Uterus (tissue), 4 donors: ENCODE results near the gene SLC4A1. TPM values are rescaled to one million over a fixed set of nuclear protein-coding genes. Genes with fewer than 3 reads are reported as not detected.

ENCODE experiments used
- DNase-seq, 2 donors: peaks; one replicate each; pipeline ENCODE4 v3.0.0-alpha.2; 2019 to 2020
- H3K27ac ChIP-seq, 2 donors: fragments of 200-600 bp; sonication (generic); 1 replicate in 1 of 2; 2 replicates in 1 of 2; pipeline ENCODE4 v1.5.1; 2016 to 2018
- H3K27me3 ChIP-seq, 2 donors: fragments of 200-600 bp; sonication (generic); one replicate each; pipeline ENCODE4 v1.5.1; 2018 to 2019; ENCODE audit warnings: control low read depth in 1 of 2
- H3K36me3 ChIP-seq, 2 donors: fragments of 200-600 bp; sonication (generic); one replicate each; pipeline ENCODE4 v1.5.1; 2019; ENCODE audit warnings: control low read depth in 1 of 2
- H3K4me1 ChIP-seq, 2 donors: fragments of 200-600 bp; sonication (generic); one replicate each; pipeline ENCODE4 v1.5.1; 2018 to 2019; ENCODE audit warnings: control low read depth in 1 of 2
- H3K4me3 ChIP-seq, 2 donors: fragments of 200-600 bp; sonication (generic); 1 replicate in 1 of 2; 2 replicates in 1 of 2; pipeline ENCODE4 v1.5.1; 2018 to 2019; ENCODE audit warnings: mild to moderate bottlenecking in 1 of 2
- H3K9me3 ChIP-seq, 2 donors: fragments of 200-600 bp; sonication (generic); one replicate each; pipeline ENCODE4 v1.5.1; 2019; ENCODE audit warnings: control low read depth in 1 of 2
- CTCF ChIP-seq, 4 experiments: fragments of 200-600 bp in 2 of 4; fragments of 450-650 bp in 2 of 4; sonication (generic) in 2 of 4; IDR thresholded peaks; one replicate each; pipeline ENCODE4 v1.5.1; 2016 to 2019; ENCODE audit warnings: antibody characterized with exemption in 4 of 4, mild to moderate bottlenecking in 2 of 4, moderate library complexity in 1 of 4
- POLR2A ChIP-seq, 2 donors: fragments of 450-650 bp; IDR thresholded peaks; one replicate each; pipeline ENCODE4 v1.6.1; 2016; ENCODE audit warnings: antibody characterized with exemption in 2 of 2, mild to moderate bottlenecking in 1 of 2, moderate library complexity in 1 of 2
- intact Hi-C: fragments of 100-400 bp; cut with DNase I; formaldehyde crosslinking; loops from one replicate; pipeline ENCODE4 v1.15.1; 2023; ENCODE audit warnings: low total_unique reads
- total RNA-seq, 4 donors: library from RNA; depleted of rRNA in 3 of 4; stranded (reverse); fragments of >200 nt in 3 of 4; gene quantifications; one replicate each; pipeline versions ENCODE4 v1.1.0 to v1.2.4, GENCODE V29; 2014 to 2023
- donor health status: DM: yes; HTN: yes; CAD: no.

SLC4A1 gene
- total RNA-seq, 4 donors from 2014 or later: 8.4 TPM; not detected in 3

DNA sequence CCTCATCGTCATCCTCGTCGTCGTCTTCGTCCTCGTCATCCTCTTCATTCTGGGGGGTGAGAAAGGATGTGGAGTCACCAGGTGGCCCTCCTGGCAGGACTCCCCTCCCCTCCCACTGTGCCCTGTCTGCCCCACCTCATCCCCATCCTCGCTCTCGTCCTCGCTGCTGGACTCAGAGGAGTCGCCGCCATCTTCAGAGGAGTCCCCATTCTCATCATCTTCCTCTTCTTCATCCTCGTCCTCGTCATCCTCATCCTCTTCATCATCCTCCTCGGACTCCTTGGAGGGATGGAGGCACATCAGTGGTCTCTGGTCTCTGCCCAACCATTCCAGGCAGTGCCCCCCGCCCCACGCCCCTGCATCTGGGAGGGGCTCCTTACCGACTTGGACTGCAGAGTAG lies 60.6 kb downstream of the SLC4A1 start:
- peaks cover 0 to 14% of the 10 kb centered on the region in 2 donors for H3K4me1 ChIP-seq

GRCh38 chr17:44206825-44207155 lies 61.1 kb downstream of the SLC4A1 start:
- intact Hi-C loops: no loop called here
- H3K4me1 ChIP-seq: peaks cover 0 to 14% of the 10 kb centered on the region in 2 donors
- H3K4me3 ChIP-seq: no peak overlapping the region
- no peaks in the 10 kb centered on the region for H3K36me3 ChIP-seq
- no peaks in the 10 kb centered on the region for H3K9me3 ChIP-seq
- no peak for TF ChIP-seq POLR2A (IDR thresholded peaks at IDR 0.05)
- no peak for TF ChIP-seq CTCF (IDR thresholded peaks at IDR 0.05)
- H3K27me3 ChIP-seq: no peaks in the 10 kb centered on the region
- no peak overlapping the region for H3K27ac ChIP-seq
- DNase-seq: no peak

More for the DNA sequence above, 60.6 kb downstream of the SLC4A1 start:
- H3K9me3 ChIP-seq: no peaks in the 10 kb centered on the region
- H3K27me3 ChIP-seq: no peaks in the 10 kb centered on the region
- TF ChIP-seq CTCF (IDR thresholded peaks at IDR 0.05) (no peak), POLR2A (IDR thresholded peaks at IDR 0.05) (no peak)
- no peak for DNase-seq
- no peaks in the 10 kb centered on the region for H3K36me3 ChIP-seq
- H3K4me3 ChIP-seq: no peak overlapping the region
- intact Hi-C loops: no loop called here
- no peak overlapping the region for H3K27ac ChIP-seq

GRCh38 chr17:44205962-44206824 lies 61.7 kb downstream of the SLC4A1 start:
- Histone ChIP-seq H3K4me1 (peaks cover 0 to 12% of the 10 kb centered on the region in 2 donors), H3K27me3 (no peaks in the 10 kb centered on the region), H3K27ac (no peak overlapping the region), H3K36me3 (no peaks in the 10 kb centered on the region), H3K9me3 (no peaks in the 10 kb centered on the region), H3K4me3 (no peak overlapping the region)
- no peak for DNase-seq
- no peak for TF ChIP-seq CTCF (IDR thresholded peaks at IDR 0.05)
- TF ChIP-seq POLR2A (IDR thresholded peaks at IDR 0.05): no peak
- intact Hi-C loops: no loop called here

GRCh38 chr17:44204441-44204882 lies 63.5 kb downstream of the SLC4A1 start:
- no peak for TF ChIP-seq POLR2A (IDR thresholded peaks at IDR 0.05)
- TF ChIP-seq CTCF (IDR thresholded peaks at IDR 0.05): no peak
- DNase-seq: no peak
- Histone ChIP-seq H3K4me1 (peaks cover 0 to 6% of the 10 kb centered on the region in 2 donors), H3K27me3 (no peaks in the 10 kb centered on the region), H3K36me3 (no peaks in the 10 kb centered on the region), H3K4me3 (no peak overlapping the region), H3K9me3 (no peaks in the 10 kb centered on the region), H3K27ac (no peak overlapping the region)
- intact Hi-C loops: no loop called here

DNA sequence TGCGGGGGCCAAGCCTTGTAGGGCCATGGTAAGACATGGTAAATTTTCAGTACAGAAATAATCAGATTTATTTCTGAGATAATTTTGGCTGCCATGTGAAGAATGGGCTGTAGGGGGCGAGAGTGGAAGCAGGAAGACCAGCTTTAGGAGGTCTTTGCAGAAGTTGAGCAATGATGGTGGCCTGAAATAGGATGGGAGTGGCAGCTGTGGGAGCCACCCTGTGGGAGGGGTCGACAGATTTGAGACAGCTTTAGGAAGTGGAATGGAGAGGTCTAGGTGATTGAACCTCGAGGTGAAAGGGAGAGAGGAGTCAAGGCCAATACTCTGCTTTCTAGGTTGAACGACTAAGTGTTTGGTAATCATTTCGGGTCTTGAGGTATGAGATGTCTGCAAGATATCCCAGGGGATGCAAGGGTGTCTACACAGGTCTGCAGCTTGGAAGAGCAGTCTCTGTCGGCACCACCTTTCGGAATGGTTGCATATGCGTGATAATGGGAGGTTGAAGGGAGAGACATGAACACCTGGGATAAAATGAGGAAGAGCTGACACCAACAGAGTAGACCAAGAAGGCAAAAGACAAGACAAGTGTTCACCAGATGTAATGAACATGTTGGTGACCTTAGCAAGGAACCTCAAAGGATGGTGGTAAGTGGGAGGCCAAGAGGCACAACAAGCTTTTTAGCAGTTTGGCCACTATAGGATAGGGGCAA lies 64.0 kb downstream of the SLC4A1 start:
- H3K4me1 ChIP-seq: peaks cover 0 to 6% of the 10 kb centered on the region in 2 donors
- no peak overlapping the region for H3K4me3 ChIP-seq
- DNase-seq: no peak
- no peaks in the 10 kb centered on the region for H3K9me3 ChIP-seq
- H3K27ac ChIP-seq: no peak overlapping the region
- no peaks in the 10 kb centered on the region for H3K36me3 ChIP-seq
- TF ChIP-seq POLR2A (IDR thresholded peaks at IDR 0.05) (no peak), CTCF (IDR thresholded peaks at IDR 0.05) (peak; percentile 9 to 47 (median 44))
- intact Hi-C loops: no loop called here
- H3K27me3 ChIP-seq: no peaks in the 10 kb centered on the region
